Measurements from ENCODE around the gene SACM1L.
"Not testable (repeated sequence)": the region's sequence is repeated elsewhere in the genome, so short reads cannot be mapped to it uniquely, and the experiment has no call there.

Gene SACM1L

DNA sequence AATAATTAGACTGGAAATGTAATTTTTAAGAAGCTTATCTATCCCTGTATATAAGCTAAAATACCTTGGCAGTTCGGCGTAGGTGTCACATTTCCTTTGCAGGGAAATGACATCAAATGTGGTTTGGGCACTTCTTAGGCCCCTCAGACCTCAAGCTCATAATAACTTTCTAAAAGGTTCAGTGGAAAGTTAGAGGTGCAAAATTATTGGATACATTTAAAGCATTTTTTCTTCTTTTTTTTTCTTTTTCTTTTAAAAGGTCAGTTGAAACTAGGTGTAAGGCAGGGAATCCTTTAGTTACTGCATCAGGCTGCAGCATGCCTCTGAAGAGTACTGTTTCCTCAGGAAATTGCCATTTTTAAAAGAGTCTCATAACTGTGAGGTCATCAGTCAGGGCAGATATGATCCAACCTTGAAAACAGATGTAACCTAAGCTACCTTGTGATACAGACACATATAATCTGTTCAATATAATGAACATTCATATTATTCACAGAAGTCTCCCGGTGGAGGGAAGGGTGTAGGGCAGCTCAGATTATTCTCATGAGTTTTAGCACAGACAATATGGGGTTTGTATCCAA, 4.8 kb downstream of the SACM1L start:
- no peak for DNase-seq (ENCODE audit: low spot score)

GRCh38 chr3:45695166-45695565, 6.0 kb downstream of the SACM1L start:
- not testable (repeated sequence) for DNase-seq (ENCODE audit: low spot score)

- DNase-seq (ENCODE audit: low spot score), result no peak
Observed at GRCh38 chr3:45700570-45701073, 11.4 kb downstream of the SACM1L start.

- no peak for DNase-seq (ENCODE audit: low spot score)
Observed at GRCh38 chr3:45701172-45701867, 12.1 kb downstream of the SACM1L start.

- no peak for DNase-seq (ENCODE audit: low spot score)
Observed at GRCh38 chr3:45704301-45704943, 15.2 kb downstream of the SACM1L start.

GRCh38 chr3:45705839-45706808, 16.9 kb downstream of the SACM1L start:
- no peak for DNase-seq (ENCODE audit: low spot score)

- DNase-seq (ENCODE audit: low spot score), result no peak
Observed at GRCh38 chr3:45711931-45712330, 22.7 kb downstream of the SACM1L start.

- no peak for DNase-seq (ENCODE audit: low spot score)
Observed at GRCh38 chr3:45712434-45713110, 23.4 kb downstream of the SACM1L start.

- DNase-seq (ENCODE audit: low spot score), result no peak
Observed at GRCh38 chr3:45715945-45716344, 26.7 kb downstream of the SACM1L start.

GRCh38 chr3:45716790-45717336, 27.7 kb downstream of the SACM1L start:
- no peak for DNase-seq (ENCODE audit: low spot score)

DNA sequence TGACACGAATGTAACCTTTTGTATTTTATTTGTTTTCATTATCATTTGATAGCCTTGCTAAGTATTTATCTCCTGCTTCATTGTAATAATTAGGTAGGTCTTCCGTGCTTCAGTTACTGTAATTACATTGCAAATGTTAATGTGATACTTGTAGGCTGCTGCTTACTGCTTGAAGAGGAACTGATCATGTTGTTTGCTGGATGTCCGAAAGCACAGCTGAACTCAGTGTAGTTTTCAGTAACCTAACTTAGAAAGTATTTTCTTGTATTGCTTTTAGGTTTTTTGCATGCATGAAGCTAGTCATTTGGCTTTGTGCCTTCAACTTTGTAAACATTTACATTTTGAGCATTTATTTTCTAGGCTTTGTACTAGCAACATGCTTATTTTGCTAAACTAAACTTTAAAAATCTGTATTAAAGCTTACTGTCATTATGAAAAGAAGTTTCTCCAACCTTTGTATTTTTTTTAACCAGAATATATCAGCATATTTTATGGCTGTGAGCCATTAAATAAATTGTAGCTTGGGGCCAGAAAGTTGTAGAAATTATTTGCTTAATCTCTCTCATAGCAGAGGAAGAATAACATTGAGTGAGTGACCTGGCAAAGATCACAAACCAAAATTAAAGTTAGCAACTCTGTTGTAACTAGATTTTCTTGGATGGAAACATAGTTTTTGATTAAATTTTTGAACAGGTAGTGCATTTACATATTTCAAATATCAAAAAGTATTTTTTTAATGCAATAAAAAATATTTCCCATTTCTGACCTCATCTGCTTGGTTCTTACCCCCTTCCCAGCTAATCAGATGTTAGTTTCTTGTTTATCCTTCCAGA, 30.7 kb downstream of the SACM1L start:
- DNase-seq (ENCODE audit: low spot score), result no peak

- no peak for DNase-seq (ENCODE audit: low spot score)
Observed at GRCh38 chr3:45724911-45725310, 35.7 kb downstream of the SACM1L start.

- DNase-seq (ENCODE audit: low spot score), result no peak
Observed at GRCh38 chr3:45729614-45730013, 40.4 kb downstream of the SACM1L start.

DNA sequence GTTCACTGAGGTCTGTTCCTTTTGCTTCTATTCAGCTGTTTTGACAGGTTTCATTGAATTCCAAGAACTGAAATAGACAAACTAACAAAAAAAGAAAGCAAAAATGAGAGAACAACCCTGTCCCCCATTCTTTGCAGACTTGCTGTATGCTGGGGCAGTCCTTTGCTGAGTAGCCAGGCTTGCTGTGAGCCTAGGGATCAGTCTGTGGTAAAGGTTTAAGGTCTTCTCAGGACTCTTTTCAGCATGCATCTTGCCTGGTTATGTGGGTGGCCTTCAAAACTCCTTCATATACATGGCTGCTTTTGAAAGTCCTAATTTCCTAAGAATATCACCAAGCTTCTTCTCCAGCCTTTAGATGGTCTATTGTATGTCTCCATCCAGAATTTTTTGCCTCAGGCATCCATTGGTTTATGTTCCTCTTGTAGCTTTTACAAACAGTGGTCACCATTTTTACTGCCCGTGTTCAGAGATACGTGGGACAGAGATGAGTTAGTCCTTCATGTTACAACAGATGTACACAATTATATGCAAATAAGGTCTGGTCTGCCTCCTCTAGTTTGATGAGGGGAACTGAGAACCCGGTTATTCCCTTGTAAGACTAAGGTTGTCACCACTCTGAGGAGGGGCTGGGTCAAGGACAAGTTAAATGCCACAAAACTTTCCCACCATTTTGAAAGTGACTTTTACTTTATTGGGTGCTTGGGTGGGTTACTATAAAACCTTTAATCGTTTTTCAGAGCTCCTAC, 41.4 kb downstream of the SACM1L start:
- DNase-seq (ENCODE audit: low spot score), result no peak

- DNase-seq (ENCODE audit: low spot score), result no peak
Observed at GRCh38 chr3:45736707-45737106, 47.5 kb downstream of the SACM1L start.

- no peak for DNase-seq (ENCODE audit: low spot score)
Observed at GRCh38 chr3:45737234-45737633, 48.0 kb downstream of the SACM1L start.

GRCh38 chr3:45739991-45740390, 50.8 kb downstream of the SACM1L start:
- DNase-seq (ENCODE audit: low spot score), result no peak

DNA sequence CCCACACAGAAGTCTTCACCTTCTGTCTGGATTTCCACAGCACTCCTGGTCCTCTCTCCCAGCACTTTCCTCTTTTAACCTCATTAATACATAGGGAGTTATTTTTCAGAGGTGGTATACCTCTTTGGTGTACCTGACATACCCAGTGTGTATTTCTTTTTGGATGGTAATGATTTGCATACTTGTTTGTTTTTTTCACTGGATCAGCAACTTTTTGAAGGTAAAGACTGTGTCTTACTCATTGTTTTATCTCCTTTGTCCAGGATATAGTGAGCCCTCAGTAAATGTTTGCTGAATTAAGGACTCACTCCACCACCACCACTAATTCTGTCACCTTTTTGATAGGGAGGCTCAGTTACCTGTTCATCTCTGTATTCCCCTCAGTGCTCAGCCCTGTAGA, 52.1 kb downstream of the SACM1L start:
- DNase-seq (ENCODE audit: low spot score), result no peak

GRCh38 chr3:45741742-45742460, 52.7 kb downstream of the SACM1L start:
- no peak for DNase-seq (ENCODE audit: low spot score)

All from putamen (tissue), 1 donor.